ENCODE measurements around the gene SOCS6. TPM values are rescaled to one million over a fixed set of nuclear protein-coding genes. Genes with fewer than 3 reads are reported as not detected.

Gene SOCS6
- total RNA-seq, 6 donors from 2014 or later: 11.0 to 29.2 (median 19.8) TPM

- H3K4me3 ChIP-seq: no peak overlapping the region
- DNase-seq (no peak), ATAC-seq (ENCODE audit: low FRiP score in 2 of 2) (no peak)
- no peaks in the 10 kb centered on the region for H3K27me3 ChIP-seq
- no peaks in the 10 kb centered on the region for H3K9me3 ChIP-seq
- H3K36me3 ChIP-seq: no peaks in the 10 kb centered on the region
- H3K4me1 ChIP-seq: peaks cover 0 to 5% (median 0%) of the 10 kb centered on the region in 4 donors
- 66 to 72% methylated on average over 13 of the region's 13 CpGs for WGBS, 2 donors
- H3K27ac ChIP-seq: no peak overlapping the region
- TF ChIP-seq CTCF (IDR thresholded peaks at IDR 0.05) (no peak), POLR2AphosphoS5 (IDR thresholded peaks at IDR 0.05) (no peak), EP300 (IDR thresholded peaks at IDR 0.05) (no peak), POLR2A (IDR thresholded peaks at IDR 0.05) (no peak)
Observed at GRCh38 chr18:70377857-70378701, 89.2 kb downstream of the SOCS6 start.

Other genes with a start within 250 kb of the SOCS6 start
- 10 to 100 TPM in 5 of 6 donors, 1 to 10 TPM in 1; 8.3 to 32.9 (median 12.5) TPM for gene RTTN, start 83.4 kb upstream of the SOCS6 start, total RNA-seq